WTC11 (cell line): ENCODE measurements around the gene CYP39A1. TPM values are rescaled to one million over a fixed set of nuclear protein-coding genes. Genes with fewer than 3 reads are reported as not detected.

Experiments
- ATAC-seq: fragments of 200-7000 bp; cut with Tn5 transposase; 2 replicates; pipeline ENCODE4 v1.10.0; 2021; ENCODE audit warnings: mild to moderate bottlenecking, moderate library complexity
- CTCF ChIA-PET: fragments of 300-600 bp; sonication (Branson Sonifier 250); formaldehyde crosslinking; loops from one replicate; lab custom pipeline; 2021; ENCODE audit warnings: antibody characterized with exemption; lab: Charles Lee
- POLR2A ChIA-PET: fragments of 350-600 bp; sonication (Branson Sonifier 250); formaldehyde crosslinking; loops from one replicate; lab custom pipeline; 2021; ENCODE audit warnings: antibody characterized with exemption; lab: Charles Lee
- DNase-seq: peaks from one replicate; pipeline ENCODE4 v3.0.0; 2021; ENCODE audit warnings: low spot score
- H3K27ac Mint-ChIP-seq: 2 replicates; pipeline ENCODE4 v1.8.0; 2021; ENCODE audit warnings: mixed read lengths
- H3K27me3 Mint-ChIP-seq: 2 replicates; pipeline ENCODE4 v1.8.0; 2021; ENCODE audit warnings: low read depth, mild to moderate bottlenecking, moderate library complexity, mixed read lengths
- H3K36me3 Mint-ChIP-seq: 2 replicates; pipeline ENCODE4 v1.8.0; 2021; ENCODE audit warnings: mixed read lengths
- H3K4me1 Mint-ChIP-seq: 2 replicates; pipeline ENCODE4 v1.8.0; 2022; ENCODE audit warnings: mixed read lengths
- H3K4me3 Mint-ChIP-seq: 2 replicates; pipeline ENCODE4 v1.8.0; 2021; ENCODE audit warnings: mild to moderate bottlenecking, moderate library complexity, mixed read lengths
- H3K9me3 Mint-ChIP-seq: 2 replicates; pipeline ENCODE4 v1.8.0; 2021; ENCODE audit warnings: mixed read lengths
- ARID4B ChIP-seq: sonication (generic); formaldehyde crosslinking; IDR thresholded peaks from 2 replicates; pipeline ENCODE4 v1.8.0; 2023; ENCODE audit warnings: missing genetic modification reagents, mild to moderate bottlenecking, borderline replicate concordance
- ATF6 ChIP-seq: sonication (generic); formaldehyde crosslinking; IDR thresholded peaks from 2 replicates; pipeline ENCODE4 v1.8.1; 2023; ENCODE audit warnings: mild to moderate bottlenecking, missing genetic modification reagents
- CDX4 ChIP-seq: fragments of 250-450 bp; sonication (Bioruptor Pico); IDR thresholded peaks from 2 replicates; pipeline ENCODE4 v1.9.0; 2021; ENCODE audit warnings: moderate library complexity, mild to moderate bottlenecking, inconsistent platforms, borderline replicate concordance
- ERG ChIP-seq: fragments of 250-450 bp; sonication (Bioruptor Pico); IDR thresholded peaks from 2 replicates; pipeline ENCODE4 v1.8.0; 2021; ENCODE audit warnings: mild to moderate bottlenecking
- ESRRA ChIP-seq: sonication (generic); formaldehyde crosslinking; IDR thresholded peaks from 2 replicates; pipeline ENCODE4 v1.8.1; 2022; ENCODE audit warnings: mild to moderate bottlenecking, missing genetic modification reagents, borderline replicate concordance
- FOXJ3 ChIP-seq: sonication (generic); formaldehyde crosslinking; IDR thresholded peaks from 2 replicates; pipeline ENCODE4 v1.9.0; 2021; ENCODE audit warnings: missing genetic modification reagents, mild to moderate bottlenecking, borderline replicate concordance
- IRF1 ChIP-seq: sonication (generic); formaldehyde crosslinking; IDR thresholded peaks from 2 replicates; pipeline ENCODE4 v1.8.0; 2023; ENCODE audit warnings: missing genetic modification reagents
- JUN ChIP-seq: sonication (generic); formaldehyde crosslinking; IDR thresholded peaks from 2 replicates; pipeline ENCODE4 v1.8.0; 2023; ENCODE audit warnings: mild to moderate bottlenecking, missing genetic modification reagents
- MYBL2 ChIP-seq: sonication (generic); formaldehyde crosslinking; IDR thresholded peaks from 2 replicates; pipeline ENCODE4 v1.8.1; 2023; ENCODE audit warnings: mild to moderate bottlenecking, moderate library complexity, missing genetic modification reagents
- NFATC4 ChIP-seq: fragments of 250-450 bp; sonication (Bioruptor Pico); IDR thresholded peaks from 2 replicates; pipeline ENCODE4 v1.9.0; 2021; ENCODE audit warnings: mild to moderate bottlenecking
- NR1H2 ChIP-seq: sonication (generic); formaldehyde crosslinking; IDR thresholded peaks from 2 replicates; pipeline ENCODE4 v1.9.0; 2021; ENCODE audit warnings: mild to moderate bottlenecking, moderate library complexity, missing genetic modification reagents
- PRDM15 ChIP-seq: sonication (generic); formaldehyde crosslinking; IDR thresholded peaks from 2 replicates; pipeline ENCODE4 v1.8.0; 2022; ENCODE audit warnings: missing genetic modification reagents
- SP1 ChIP-seq: sonication (generic); formaldehyde crosslinking; conservative IDR thresholded peaks from 2 replicates; pipeline ENCODE4 v1.8.1; 2022; ENCODE audit warnings: missing genetic modification reagents
- STAT6 ChIP-seq: sonication (generic); formaldehyde crosslinking; conservative IDR thresholded peaks from 2 replicates; pipeline ENCODE4 v1.8.1; 2023; ENCODE audit warnings: mild to moderate bottlenecking, low read depth, missing genetic modification reagents, moderate library complexity
- TCF7 ChIP-seq: sonication (generic); formaldehyde crosslinking; IDR thresholded peaks from 2 replicates; pipeline ENCODE4 v1.8.0; 2022; ENCODE audit warnings: mild to moderate bottlenecking, low read depth, missing genetic modification reagents, moderate library complexity
- ZNF263 ChIP-seq: sonication (generic); formaldehyde crosslinking; IDR thresholded peaks from 2 replicates; pipeline ENCODE4 v1.8.1; 2022; ENCODE audit warnings: low read depth, mild to moderate bottlenecking, moderate library complexity, missing genetic modification reagents
- ZNF425 ChIP-seq: fragments of 250-450 bp; sonication (Bioruptor Pico); conservative IDR thresholded peaks from 2 replicates; pipeline ENCODE4 v1.9.0; 2021; ENCODE audit warnings: mild to moderate bottlenecking
- total RNA-seq: library from RNA; stranded (reverse); gene quantifications from 3 replicates; pipeline ENCODE4 v1.2.3, GENCODE V29; 2021

CYP39A1 gene
- total RNA-seq, 1 experiment from 2014 or later: 1.6 TPM

- TF ChIP-seq ARID4B: no peak
- TF ChIP-seq ERG (CRISPR knock-in tag): no peak
- TF ChIP-seq IRF1 (CRISPR knock-in tag): no peak
- no peak for TF ChIP-seq MYBL2 (CRISPR knock-in tag)
- TF ChIP-seq PRDM15: no peak
- TF ChIP-seq ESRRA (CRISPR knock-in tag): no peak
Measured at GRCh38 chr6:46637145-46637544, 15.5 kb downstream of the CYP39A1 start (continued).

- ATAC-seq (no peak), DNase-seq (no peak)
- Mint-ChIP-seq H3K36me3 (no peaks in the 10 kb centered on the region; the same call in 1 of the 2 replicates), H3K9me3 (no peaks in the 10 kb centered on the region), H3K4me3 (no peak overlapping the region), H3K27me3 (no peaks in the 10 kb centered on the region), H3K27ac (no peak overlapping the region), H3K4me1 (peaks cover 11% of the 10 kb centered on the region)
- ChIA-PET CTCF (no interaction called here), POLR2A (no interaction called here)
- TF ChIP-seq NR1H2 (CRISPR knock-in tag) (no peak), STAT6 (CRISPR knock-in tag) (no peak), ATF6 (CRISPR knock-in tag) (no peak), FOXJ3 (CRISPR knock-in tag) (no peak), NFATC4 (CRISPR knock-in tag) (no peak), JUN (CRISPR knock-in tag) (no peak), TCF7 (no peak), SP1 (CRISPR knock-in tag) (no peak), ZNF425 (CRISPR knock-in tag) (no peak), CDX4 (no peak), ZNF263 (CRISPR knock-in tag) (no peak)
Measured at GRCh38 chr6:46635462-46635861, 17.2 kb downstream of the CYP39A1 start.
